KOPT-K1 (cell line): Measurements from ENCODE around the gene THG1L.

Experiments
- H3K27ac ChIP-seq: fragments of 200-600 bp; sonication (generic); 2 replicates; pipeline ENCODE4 v1.5.1; 2016; ENCODE audit warnings: antibody characterized with exemption, mild to moderate bottlenecking, low read depth, low read length; ENCODE audit not compliant: poor library complexity, severe bottlenecking
- H3K36me3 ChIP-seq: fragments of 200-600 bp; sonication (generic); 2 replicates; pipeline ENCODE4 v1.5.1; 2017; ENCODE audit warnings: antibody characterized with exemption, mild to moderate bottlenecking, low read length, moderate library complexity; ENCODE audit not compliant: insufficient read depth
- H3K9me3 ChIP-seq: fragments of 200-600 bp; sonication (generic); 2 replicates; pipeline ENCODE4 v1.5.1; 2017; ENCODE audit warnings: antibody characterized with exemption, low read length, mild to moderate bottlenecking; ENCODE audit not compliant: insufficient read depth, poor library complexity, severe bottlenecking

The THG1L gene

DNA sequence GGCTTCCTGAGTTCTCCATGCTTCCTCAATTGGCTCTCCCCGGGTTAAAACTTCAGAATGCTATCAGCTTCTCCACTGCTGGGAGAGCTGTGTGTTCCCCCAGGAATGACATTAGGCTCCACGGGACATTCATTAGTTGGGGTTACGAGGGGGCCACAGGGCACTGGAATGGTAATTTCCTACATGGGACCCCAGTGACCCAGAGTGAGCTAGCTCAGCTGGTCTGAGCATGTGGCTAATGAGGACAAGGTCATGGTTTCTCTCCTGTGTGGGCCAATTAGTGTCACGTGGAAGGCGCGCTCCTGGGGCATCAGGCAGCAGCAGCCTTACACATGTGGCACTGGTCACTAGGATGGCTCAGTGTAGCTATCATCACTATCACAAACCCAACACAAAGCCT lies 33.3 kb downstream of the THG1L start:
- Histone ChIP-seq H3K27ac (no peak overlapping the region), H3K36me3 (peaks cover 23% of the 10 kb centered on the region), H3K9me3 (no peaks in the 10 kb centered on the region)

DNA sequence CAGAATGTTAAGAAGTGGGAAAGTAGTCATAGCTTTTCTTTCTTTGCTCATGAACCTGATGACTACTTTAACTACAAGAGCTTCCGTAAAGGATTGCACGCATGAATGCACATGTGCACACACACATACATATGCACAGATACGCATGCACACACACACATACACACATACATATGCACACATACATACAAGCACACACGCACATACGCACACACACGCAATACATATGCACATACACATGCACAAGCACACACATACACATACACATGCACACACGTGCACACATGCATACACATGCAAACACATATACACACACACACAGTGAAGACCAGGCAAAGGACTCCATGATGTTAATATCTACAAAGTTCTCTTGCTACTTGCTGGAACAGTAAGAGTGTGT lies 35.2 kb downstream of the THG1L start:
- Histone ChIP-seq H3K27ac (no peak overlapping the region), H3K36me3 (peaks cover 5% of the 10 kb centered on the region; the same call in 1 of the 2 replicates), H3K9me3 (no peaks in the 10 kb centered on the region)

DNA sequence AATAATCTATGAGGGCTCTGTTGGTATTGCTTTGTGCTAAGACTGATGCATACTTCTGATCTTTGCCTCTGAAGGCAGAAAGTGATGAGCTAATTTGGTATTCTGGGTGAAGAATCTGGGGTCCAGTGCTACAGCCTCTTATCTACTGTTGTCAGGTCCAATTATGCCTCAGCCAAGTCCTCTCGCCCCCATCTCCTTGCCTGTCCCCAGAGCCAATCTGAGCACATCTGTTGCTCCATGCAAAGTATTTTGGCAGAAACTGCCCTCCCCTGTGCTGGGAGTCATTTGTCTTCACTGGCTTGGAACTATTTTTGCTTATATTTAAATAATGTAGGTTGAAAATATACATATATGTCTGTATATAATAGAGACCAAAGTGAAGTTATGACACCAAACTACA lies 35.7 kb downstream of the THG1L start:
- H3K9me3 ChIP-seq = no peaks in the 10 kb centered on the region
- H3K27ac ChIP-seq = no peak overlapping the region
- H3K36me3 ChIP-seq = no peaks in the 10 kb centered on the region

DNA sequence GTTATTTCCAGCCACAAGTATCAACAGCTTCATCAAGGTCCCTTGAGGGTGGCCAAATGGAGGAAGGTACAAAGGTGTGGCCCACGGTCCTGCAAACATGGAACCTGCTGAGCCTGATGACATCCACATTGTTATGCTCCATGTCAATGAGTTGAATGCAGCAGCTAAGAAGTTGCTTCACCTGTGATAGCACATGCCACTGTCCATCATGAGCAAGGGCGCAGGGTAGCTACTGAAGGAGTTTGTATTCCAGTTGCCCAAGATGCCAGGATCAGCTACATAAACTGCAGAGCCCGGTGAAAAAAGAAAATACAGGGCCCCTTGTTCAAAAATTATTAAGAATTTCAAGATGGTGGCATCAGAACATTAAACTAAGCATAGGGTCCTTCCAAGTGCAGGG lies 36.5 kb downstream of the THG1L start:
- no peak overlapping the region for H3K27ac ChIP-seq
- H3K9me3 ChIP-seq = no peaks in the 10 kb centered on the region
- no peaks in the 10 kb centered on the region for H3K36me3 ChIP-seq

DNA sequence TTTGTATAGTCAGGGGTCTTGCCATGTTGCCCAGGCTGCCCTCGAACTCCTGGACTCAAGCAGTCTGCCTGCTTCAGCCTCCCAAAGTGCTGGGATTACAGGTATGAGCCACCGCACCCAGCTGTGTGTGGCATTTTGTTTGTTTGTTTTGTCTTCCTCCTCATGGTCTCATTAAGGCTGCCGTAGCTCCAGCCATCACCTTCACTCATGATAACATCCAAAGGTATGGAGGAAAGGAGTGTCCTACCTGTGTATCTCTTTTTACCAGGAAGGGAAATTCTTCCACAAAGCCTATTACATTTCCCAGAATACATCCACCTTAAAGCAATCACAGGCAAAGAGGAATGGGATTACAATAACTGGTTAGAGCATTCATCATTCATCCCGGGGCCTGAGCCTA lies 39.4 kb downstream of the THG1L start:
- H3K27ac ChIP-seq = no peak overlapping the region
- no peaks in the 10 kb centered on the region for H3K36me3 ChIP-seq
- no peaks in the 10 kb centered on the region for H3K9me3 ChIP-seq

DNA sequence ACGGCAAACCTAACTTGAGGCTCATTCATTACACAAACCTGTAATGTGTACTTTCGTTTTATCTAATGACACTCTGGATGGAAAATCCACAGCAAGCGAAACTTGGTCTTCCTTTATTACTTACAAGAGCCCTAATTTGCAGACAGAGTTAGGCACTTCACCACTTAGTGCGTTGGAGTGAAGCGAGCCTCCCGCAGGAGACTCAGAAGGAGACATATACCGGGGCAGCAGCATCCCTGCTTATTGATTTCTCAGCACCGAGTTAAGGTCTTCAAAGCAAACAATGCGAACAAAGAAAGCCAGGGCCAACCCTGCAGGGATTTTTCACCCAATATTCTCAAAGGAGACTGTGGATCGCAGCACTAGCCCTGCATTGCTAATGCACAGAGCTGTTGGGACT lies 40.9 kb downstream of the THG1L start:
- no peak overlapping the region for H3K27ac ChIP-seq

DNA sequence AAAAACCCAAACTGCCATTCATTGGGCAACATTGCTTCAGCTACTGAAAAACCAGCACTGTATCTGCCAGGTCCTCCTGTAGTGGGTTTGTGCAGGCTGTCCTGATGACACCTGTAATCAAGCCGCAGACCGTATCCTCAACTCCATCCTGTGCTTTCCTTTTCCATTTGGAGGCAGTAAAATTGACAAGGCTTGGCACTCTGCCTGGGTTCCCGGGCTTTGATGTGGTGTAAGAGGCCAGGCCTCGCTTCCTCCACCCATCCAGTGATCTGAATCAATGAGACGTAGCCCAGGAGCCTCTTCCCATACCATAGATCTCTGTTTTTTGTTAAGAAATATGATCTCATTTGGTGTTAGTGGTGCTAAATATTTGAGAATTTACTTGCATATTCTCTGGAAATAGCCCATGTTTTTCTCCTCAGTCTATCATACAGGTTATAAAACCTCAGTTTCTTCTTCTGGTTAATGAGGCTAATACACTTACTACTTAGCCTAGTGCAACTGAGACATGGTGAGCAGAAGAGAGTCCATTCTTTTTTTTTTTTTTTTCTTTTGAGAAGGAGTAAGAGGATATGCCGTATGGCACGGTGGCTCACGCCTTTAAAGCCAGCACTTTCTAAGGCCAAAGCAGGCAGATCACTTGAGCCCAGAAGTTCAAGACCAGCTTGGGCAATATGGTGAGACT lies 47.0 kb downstream of the THG1L start:
- H3K9me3 ChIP-seq = no peaks in the 10 kb centered on the region
- H3K27ac ChIP-seq = no peak overlapping the region
- H3K36me3 ChIP-seq = no peaks in the 10 kb centered on the region; the same call in 1 of the 2 replicates

More for the DNA sequence above, 40.9 kb downstream of the THG1L start:
- H3K9me3 ChIP-seq = no peaks in the 10 kb centered on the region
- H3K36me3 ChIP-seq = no peaks in the 10 kb centered on the region

DNA sequence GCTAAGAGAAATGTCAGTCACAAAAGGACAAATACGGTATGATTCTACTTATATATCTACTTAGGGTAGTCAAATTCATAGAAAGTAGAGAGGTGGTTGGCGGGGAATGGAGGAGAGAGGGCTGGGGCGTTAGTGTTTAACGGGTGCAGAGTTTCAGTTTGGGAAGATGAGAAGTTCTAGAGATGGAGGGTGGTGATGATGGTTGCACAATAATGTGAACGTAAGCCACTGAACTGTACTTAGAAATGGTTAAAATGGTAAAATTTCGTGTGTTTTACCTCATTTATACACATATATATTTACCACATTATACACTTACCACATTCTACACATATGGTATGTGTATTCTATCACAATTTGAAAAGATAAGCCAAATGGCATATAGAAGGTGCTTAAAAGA lies 48.0 kb downstream of the THG1L start:
- Histone ChIP-seq H3K27ac (no peak overlapping the region), H3K36me3 (peaks cover 7% of the 10 kb centered on the region), H3K9me3 (no peaks in the 10 kb centered on the region)

DNA sequence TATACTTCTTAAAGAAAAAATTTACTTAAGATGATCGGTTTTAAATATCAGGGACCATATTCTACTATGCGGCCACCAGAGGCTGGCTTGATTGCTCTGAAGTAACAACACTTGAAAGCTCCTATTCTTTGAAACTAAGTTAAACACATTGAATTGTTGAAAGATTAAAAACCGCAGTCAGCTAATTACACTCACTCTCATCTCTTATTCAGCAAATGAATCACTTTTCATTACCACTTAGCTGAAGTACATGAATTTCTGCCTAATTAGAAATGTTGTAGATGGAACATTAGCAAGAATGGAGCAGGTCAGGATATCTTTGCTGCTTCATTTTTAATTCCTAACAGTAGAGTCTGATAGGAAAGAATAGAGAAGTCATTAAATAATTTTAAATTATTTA lies 54.6 kb downstream of the THG1L start:
- Histone ChIP-seq H3K36me3 (peaks cover 68% of the 10 kb centered on the region), H3K9me3 (no peaks in the 10 kb centered on the region), H3K27ac (no peak overlapping the region)
